ENCODE results near the gene MPLKIP. TPM values are rescaled to one million over a fixed set of nuclear protein-coding genes. Genes with fewer than 3 reads are reported as not detected.

Gene MPLKIP
- total RNA-seq, 1 experiment from 2014 or later: 49.4 TPM

- TF ChIP-seq REST (IDR thresholded peaks at IDR 0.05; ENCODE audit: low read depth): no peak
- TF ChIP-seq MAX (IDR thresholded peaks at IDR 0.05): no peak
- no peak for TF ChIP-seq ATF3 (IDR thresholded peaks at IDR 0.05)
- TF ChIP-seq ZNF274 (IDR thresholded peaks at IDR 0.05; ENCODE audit: low read depth, low read length): no peak
- no peak for TF ChIP-seq ZFX (IDR thresholded peaks at IDR 0.05)
- TF ChIP-seq TCF7L2 (IDR thresholded peaks at IDR 0.05; ENCODE audit: borderline replicate concordance, extremely low read depth, insufficient read depth, insufficient read length): no peak
- no peak for TF ChIP-seq SIN3A (IDR thresholded peaks at IDR 0.05; ENCODE audit: low read depth)
Measured at GRCh38 chr7:40095230-40095629, 39.2 kb downstream of the MPLKIP start (continued).

GRCh38 chr7:40093631-40094350 lies 40.6 kb downstream of the MPLKIP start:
- RAD21 ChIA-PET (ENCODE audit: low non-redundant PET in 1 of 2, low total read pairs in 2 of 2, uncharacterized antibody in 2 of 2, unreplicated experiment in 2 of 2): no interaction called here
- no peak overlapping the region for H2AFZ ChIP-seq (ENCODE audit: low read depth, low read length, poor library complexity, severe bottlenecking)

More at GRCh38 chr7:40093631-40094350, 40.6 kb downstream of the MPLKIP start:
- H3K4me3 ChIP-seq (replicated peaks in 1 of 2; ENCODE audit: low read depth in 1 of 2, low read length in 2 of 2): no peak overlapping the region
- no peaks in the 10 kb centered on the region for H3K27me3 ChIP-seq (ENCODE audit: insufficient read depth, low read length)
- H3K4me2 ChIP-seq (ENCODE audit: low read length): no peak overlapping the region
- H3K4me1 ChIP-seq (ENCODE audit: control insufficient read depth in 1 of 2, insufficient read depth in 2 of 2, low read length in 2 of 2): no peaks in the 10 kb centered on the region
- no peaks in the 10 kb centered on the region for H3K79me2 ChIP-seq (ENCODE audit: insufficient read depth, low read length)
- no peak for TF ChIP-seq MAX (IDR thresholded peaks at IDR 0.05)
- TF ChIP-seq ZNF274 (IDR thresholded peaks at IDR 0.05; ENCODE audit: low read depth, low read length): no peak
- TF ChIP-seq ELF1 (IDR thresholded peaks at IDR 0.05; ENCODE audit: borderline replicate concordance, low read depth): no peak
- CTCF ChIA-PET: no interaction called here
- no peak overlapping the region for H3K9ac ChIP-seq (ENCODE audit: low read length)
- POLR2A ChIA-PET: no interaction called here
- no TSS peak for BruUV-seq (replicated peaks)
- H3K9me2 ChIP-seq (ENCODE audit: insufficient read depth): no peaks in the 10 kb centered on the region
- ATAC-seq (no peak), DNase-seq (ENCODE audit: low read depth, low spot score) (no peak)
- no peak overlapping the region for H3K27ac ChIP-seq (ENCODE audit: low read depth, low read length)
- no peaks in the 10 kb centered on the region for H3K9me3 ChIP-seq (ENCODE audit: control insufficient read depth in 1 of 2, insufficient read depth in 1 of 2, low read depth in 1 of 2, low read length in 2 of 2)
- H3K36me3 ChIP-seq (ENCODE audit: control insufficient read depth in 1 of 2, insufficient read depth in 2 of 2, low read length in 2 of 2): peaks cover 20 to 23% of the 10 kb centered on the region in 2 experiments; a peak in 3 of 4 replicates
- no peaks in the 10 kb centered on the region for H4K20me1 ChIP-seq (ENCODE audit: insufficient read depth)
- intact Hi-C loops (cut with micrococcal nuclease): no loop called here

Data from HCT116 (cell line).